ENCODE results near the gene TSC2.

GRCh38 chr16:2072926-2073325 is 25.1 kb downstream of the TSC2 start:
- TF ChIP-seq CTCF (IDR thresholded peaks at IDR 0.05): no peak
- TF ChIP-seq POLR2A (IDR thresholded peaks at IDR 0.05): no peak
- no peak for TF ChIP-seq POLR2AphosphoS5 (IDR thresholded peaks at IDR 0.05)
